Ovary (tissue), 9 donors: ENCODE data around the gene AOAH. TPM values are rescaled to one million over a fixed set of nuclear protein-coding genes. Genes with fewer than 3 reads are reported as not detected.

Experiments
- DNase-seq, 5 donors: peaks; one replicate each; pipeline ENCODE4 v3.0.0-alpha.2; 2019 to 2020
- H3K27ac ChIP-seq, 2 donors: fragments of 200-600 bp; one replicate each; pipeline versions ENCODE4 v1.5.1 to v1.8.0; 2019 to 2022
- H3K27me3 ChIP-seq: fragments of 200-600 bp; one replicate; pipeline ENCODE4 v1.8.0; 2022
- H3K36me3 ChIP-seq: fragments of 200-600 bp; sonication (generic); one replicate; pipeline ENCODE4 v1.5.1; 2019
- H3K4me1 ChIP-seq: one replicate; pipeline ENCODE4 v1.8.1; 2013; ENCODE audit warnings: mild to moderate bottlenecking, moderate library complexity; ENCODE audit not compliant: insufficient read depth
- H3K4me3 ChIP-seq: fragments of 200-600 bp; sonication (generic); one replicate; pipeline ENCODE4 v1.5.1; 2017
- H3K9me3 ChIP-seq, 2 donors: fragments of 200-600 bp in 1 of 2; sonication (generic) in 1 of 2; one replicate each; pipeline versions ENCODE4 v1.5.1 to v1.8.1; 2013 to 2019; ENCODE audit warnings: mild to moderate bottlenecking in 1 of 2, moderate library complexity in 1 of 2
- CTCF ChIP-seq, 3 donors: fragments of 450-650 bp in 2 of 3; fragments of 200-600 bp in 1 of 3; IDR thresholded peaks; one replicate each; pipeline versions ENCODE4 v1.5.1 to v1.8.0; 2016 to 2022; ENCODE audit warnings: antibody characterized with exemption in 3 of 3, mild to moderate bottlenecking in 1 of 3
- EP300 ChIP-seq: sonication (generic); formaldehyde crosslinking; IDR thresholded peaks from one replicate; pipeline ENCODE4 v1.6.1; 2017; ENCODE audit warnings: antibody characterized with exemption
- POLR2A ChIP-seq: fragments of 450-650 bp; IDR thresholded peaks from one replicate; pipeline ENCODE4 v1.6.1; 2017; ENCODE audit warnings: antibody characterized with exemption, mild to moderate bottlenecking, moderate library complexity
- WGBS, 3 donors: extraction: QIAGEN DNeasy Blood & Tissue Kit in 1 of 3; methylation state at CpG; one replicate each; pipeline versions ENCODE4 v1.1.5 to v1.1.7; 2013 to 2017; 5-methylcytosine and 5-hydroxymethylcytosine counted together
- intact Hi-C, 4 donors: fragments of 100-400 bp; cut with DNase I; formaldehyde crosslinking; loops; one replicate each; pipeline versions ENCODE4 v1.11.0 to v1.15.1; 2022 to 2023
- polyA plus RNA-seq, 2 donors: library from polyadenylated mRNA; stranded (reverse); fragments of 200-250 nt in 1 of 2; fragments of 350-450 nt in 1 of 2; fragmentation: Illumina TruSeq in 1 of 2; extraction: RNeasy Lipid Tissue Mini Kit (QIAGEN cat#74804) in 1 of 2; gene quantifications; one replicate each; pipeline ENCODE4 v1.2.3, GENCODE V29; 2013 to 2014
- total RNA-seq, 7 donors: library from RNA; depleted of rRNA in 2 of 7; stranded (reverse); fragments of >200 nt in 2 of 7; fragmentation: NEBNext Ultra II Directional in 3 of 7; extraction: Animal tissue kit (Norgen Biotek cat#: 25700) in 3 of 7; gene quantifications; one replicate each; pipeline versions ENCODE4 v1.1.0 to v1.2.4, GENCODE V29; 2016 to 2023
- donor health status: DM: no; HTN: no; CAD: no; lungs with moderate emphysema.
- donor health status: DM: no; HTN: no; CAD: no.
- donor health status: Bipolar disorder and iron deficiency.
- donor health status: DM: yes; HTN: yes; CAD: no.
- donor health status: DM: no; HTN: no; CAD: no.
- donor health status: DM: yes; HTN: yes; CAD: no.

Gene AOAH
- total and polyA plus RNA-seq, 9 donors, result 0.83 to 14.0 (median 4.8) TPM

GRCh38 chr7:36623247-36623646 lies 101.0 kb downstream of the AOAH start:
- no peak for DNase-seq
- no peaks in the 10 kb centered on the region for H3K36me3 ChIP-seq
- no peaks in the 10 kb centered on the region for H3K27me3 ChIP-seq
- intact Hi-C loops, result no loop called here
- H3K27ac ChIP-seq, result no peak overlapping the region
- no peaks in the 10 kb centered on the region for H3K4me1 ChIP-seq
- TF ChIP-seq POLR2A (no peak), CTCF (IDR thresholded peaks at IDR 0.05) (no peak), EP300 (no peak)
- no peak overlapping the region for H3K4me3 ChIP-seq
- WGBS, 3 donors, result 3 to 22% (median 9%) methylated on average over 1 of the region's 1 CpG
- H3K9me3 ChIP-seq, result no peaks in the 10 kb centered on the region

- H3K4me3 ChIP-seq, result no peak overlapping the region
- 36 to 60% (median 55%) methylated on average over 10 of the region's 10 CpGs for WGBS, 3 donors
- intact Hi-C loops, result no loop called here
- TF ChIP-seq POLR2A (no peak), CTCF (IDR thresholded peaks at IDR 0.05) (no peak), EP300 (no peak)
- no peaks in the 10 kb centered on the region for H3K9me3 ChIP-seq
- H3K27me3 ChIP-seq, result no peaks in the 10 kb centered on the region
- H3K4me1 ChIP-seq, result no peaks in the 10 kb centered on the region
- H3K36me3 ChIP-seq, result no peaks in the 10 kb centered on the region
- no peak overlapping the region for H3K27ac ChIP-seq
- DNase-seq, result no peak
These were observed 102.9 kb downstream of the AOAH start for GRCh38 chr7:36621396-36621795.

GRCh38 chr7:36620166-36620708 lies 104.1 kb downstream of the AOAH start:
- H3K27me3 ChIP-seq, result no peaks in the 10 kb centered on the region
- no peaks in the 10 kb centered on the region for H3K36me3 ChIP-seq
- no peaks in the 10 kb centered on the region for H3K9me3 ChIP-seq
- intact Hi-C loops, result no loop called here
- no peak for DNase-seq
- H3K4me1 ChIP-seq, result no peaks in the 10 kb centered on the region
- WGBS, 3 donors, result 45 to 80% (median 50%) methylated on average over 4 of the region's 4 CpGs
- TF ChIP-seq EP300 (no peak), CTCF (IDR thresholded peaks at IDR 0.05) (no peak), POLR2A (no peak)
- H3K4me3 ChIP-seq, result no peak overlapping the region
- H3K27ac ChIP-seq, result no peak overlapping the region

GRCh38 chr7:36617408-36617807 lies 106.9 kb downstream of the AOAH start:
- no peaks in the 10 kb centered on the region for H3K27me3 ChIP-seq
- no peaks in the 10 kb centered on the region for H3K9me3 ChIP-seq
- no peak overlapping the region for H3K27ac ChIP-seq
- H3K36me3 ChIP-seq, result no peaks in the 10 kb centered on the region
- 90 to 97% (median 95%) methylated on average over 1 of the region's 1 CpG for WGBS, 3 donors
- DNase-seq, result no peak
- TF ChIP-seq POLR2A (no peak), CTCF (IDR thresholded peaks at IDR 0.05) (no peak), EP300 (no peak)
- no peaks in the 10 kb centered on the region for H3K4me1 ChIP-seq
- no peak overlapping the region for H3K4me3 ChIP-seq
- intact Hi-C loops, result no loop called here
